GM18502 (cell line): ENCODE results near the gene MYBBP1A.

Experiments
- ATAC-seq: cut with Tn5 transposase; IDR thresholded peaks from one replicate; pipeline ENCODE4 v1.9.1; 2021; ENCODE audit warnings: mild to moderate bottlenecking; ENCODE audit not compliant: unreplicated experiment, poor library complexity

MYBBP1A gene

DNA sequence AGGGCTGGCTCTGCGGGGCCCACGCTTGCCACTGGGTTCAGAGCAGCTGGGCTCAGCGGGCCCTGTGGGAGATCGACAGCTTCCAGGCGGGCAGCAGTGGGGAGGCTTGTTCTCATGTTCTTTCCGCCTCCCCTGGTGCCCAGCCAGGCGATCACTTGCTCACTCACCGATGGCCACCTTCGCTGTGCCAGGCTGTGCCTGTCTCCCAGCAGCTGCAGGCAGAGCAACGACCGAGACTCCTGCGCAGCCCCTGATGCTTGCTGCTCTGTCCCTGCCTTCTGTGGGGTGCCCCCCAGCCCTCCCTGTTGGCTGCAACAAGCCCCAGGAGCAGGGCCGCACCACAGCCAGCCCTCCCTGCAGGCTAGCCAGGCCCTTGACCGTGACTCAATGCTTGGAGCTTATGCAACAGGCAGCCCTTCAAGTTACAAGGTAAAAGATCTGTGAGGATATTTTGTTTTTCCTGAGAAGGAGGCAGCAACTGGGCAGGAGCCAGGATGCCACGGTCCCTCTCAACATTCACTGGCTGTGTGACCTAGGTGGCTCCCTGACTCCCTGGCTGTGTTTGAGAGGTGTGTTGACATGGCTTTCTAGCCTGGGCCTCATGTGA lies 66.1 kb downstream of the MYBBP1A start:
- ATAC-seq: no peak
